Gastroesophageal sphincter (tissue), 4 donors: ENCODE results near the gene MBD3L3. TPM values are rescaled to one million over a fixed set of nuclear protein-coding genes. Genes with fewer than 3 reads are reported as not detected.
A peak's percentile ranks its signal among the peaks of the same experiment; 100 is the strongest.

Experiments used
- ATAC-seq: fragments of 150-250 bp; one replicate; pipeline ENCODE4 v1.9.1; 2016; ENCODE audit warnings: mild to moderate bottlenecking, moderate library complexity
- H3K27ac ChIP-seq, 4 donors: fragments of 200-600 bp; sonication (generic) in 3 of 4; 1 replicate in 3 of 4; 2 replicates in 1 of 4; pipeline ENCODE4 v1.5.1; 2016 to 2019
- H3K27me3 ChIP-seq: fragments of 200-600 bp; sonication (generic); one replicate; pipeline ENCODE4 v1.5.1; 2019
- H3K36me3 ChIP-seq, 2 donors: fragments of 200-600 bp; sonication (generic); one replicate each; pipeline ENCODE4 v1.5.1; 2019; ENCODE audit warnings: control low read depth in 1 of 2
- H3K4me1 ChIP-seq, 3 donors: fragments of 200-600 bp; sonication (generic); 1 replicate in 2 of 3; 2 replicates in 1 of 3; pipeline ENCODE4 v1.5.1; 2016 to 2019; ENCODE audit warnings: control low read depth in 2 of 3
- H3K4me3 ChIP-seq, 2 donors: fragments of 200-600 bp; sonication (generic); one replicate each; pipeline ENCODE4 v1.5.1; 2019; ENCODE audit warnings: mild to moderate bottlenecking in 1 of 2, moderate library complexity in 1 of 2
- H3K9me3 ChIP-seq, 3 donors: fragments of 200-600 bp; sonication (generic); one replicate each; pipeline ENCODE4 v1.5.1; 2017 to 2019; ENCODE audit warnings: control low read depth in 2 of 3
- CTCF ChIP-seq, 4 experiments: fragments of 200-600 bp in 2 of 4; fragments of 450-650 bp in 2 of 4; sonication (generic) in 1 of 4; IDR thresholded peaks; one replicate each; pipeline ENCODE4 v1.5.1; 2017 to 2019; ENCODE audit warnings: antibody characterized with exemption in 4 of 4, mild to moderate bottlenecking in 2 of 4, moderate library complexity in 2 of 4
- EP300 ChIP-seq: sonication (generic); formaldehyde crosslinking; IDR thresholded peaks from one replicate; pipeline ENCODE4 v1.6.1; 2017; ENCODE audit warnings: antibody characterized with exemption, mild to moderate bottlenecking
- POLR2A ChIP-seq, 2 donors: fragments of 450-650 bp; IDR thresholded peaks; one replicate each; pipeline ENCODE4 v1.6.1; 2017; ENCODE audit warnings: antibody characterized with exemption in 2 of 2, mild to moderate bottlenecking in 2 of 2, moderate library complexity in 1 of 2
- POLR2AphosphoS5 ChIP-seq: sonication (generic); formaldehyde crosslinking; IDR thresholded peaks from one replicate; pipeline ENCODE4 v1.6.1; 2017; ENCODE audit warnings: antibody characterized with exemption
- WGBS, 2 donors: methylation state at CpG; one replicate each; pipeline ENCODE4 v1.1.5; 2018; ENCODE audit warnings: low coverage in 1 of 2; 5-methylcytosine and 5-hydroxymethylcytosine counted together
- total RNA-seq, 4 donors: library from RNA; depleted of rRNA; stranded (reverse); fragments of >200 nt; gene quantifications; one replicate each; pipeline ENCODE4 v1.1.0, GENCODE V29; 2016

MBD3L3 gene
- total RNA-seq, 4 donors from 2014 or later = not detected

GRCh38 chr19:7098701-7099596 lies 40.5 kb upstream of the MBD3L3 start:
- TF ChIP-seq POLR2A (IDR thresholded peaks at IDR 0.05) (peak in 1 of 2 donors; percentile 3), EP300 (no peak), CTCF (IDR thresholded peaks at IDR 0.05) (peak in 1 of 4 experiments; percentile 39), POLR2AphosphoS5 (peak; percentile 20)
- Histone ChIP-seq H3K4me1 (peaks cover 0 to 16% (median 0%) of the 10 kb centered on the region in 3 donors), H3K9me3 (peaks cover 0 to 15% (median 3%) of the 10 kb centered on the region in 3 donors), H3K36me3 (peaks cover 0 to 6% of the 10 kb centered on the region in 2 donors), H3K4me3 (peak overlapping the region; percentile 40 to 73), H3K27me3 (no peaks in the 10 kb centered on the region), H3K27ac (peak overlapping the region; percentile 68 to 96 (median 92))
- peak; percentile 97 for ATAC-seq
- 0 to 1% methylated on average over 24 to 39 of the region's 78 CpGs for WGBS, 2 donors

GRCh38 chr19:7098096-7098495 lies 39.6 kb upstream of the MBD3L3 start:
- TF ChIP-seq POLR2A (IDR thresholded peaks at IDR 0.05) = no peak
- no peak for TF ChIP-seq EP300
- TF ChIP-seq POLR2AphosphoS5 = no peak
- peaks cover 0 to 6% of the 10 kb centered on the region in 2 donors for H3K36me3 ChIP-seq
- peaks cover 0 to 16% (median 0%) of the 10 kb centered on the region in 3 donors for H3K4me1 ChIP-seq
- peaks cover 0 to 23% (median 3%) of the 10 kb centered on the region in 3 donors for H3K9me3 ChIP-seq
- H3K27me3 ChIP-seq = no peaks in the 10 kb centered on the region
- peak overlapping the region in 2 of 4 donors; percentile 91 to 96 for H3K27ac ChIP-seq
- peak overlapping the region in 1 of 2 donors; percentile 73 for H3K4me3 ChIP-seq
- ATAC-seq = no peak
- WGBS, 2 donors = 100% methylated on average over 2 to 3 of the region's 3 CpGs

GRCh38 chr19:7088999-7089398 lies 30.5 kb upstream of the MBD3L3 start:
- no peaks in the 10 kb centered on the region for H3K4me1 ChIP-seq
- 86 to 97% methylated on average over 5 to 6 of the region's 6 CpGs for WGBS, 2 donors

GRCh38 chr19:7083076-7083956 lies 24.8 kb upstream of the MBD3L3 start:
- WGBS, 2 donors = 94 to 96% methylated on average over 11 to 15 of the region's 15 CpGs
- no peak for ATAC-seq
- peaks cover 56 to 86% of the 10 kb centered on the region in 2 donors for H3K36me3 ChIP-seq
- H3K9me3 ChIP-seq = peaks cover 19 to 100% (median 26%) of the 10 kb centered on the region in 3 donors
- no peaks in the 10 kb centered on the region for H3K4me1 ChIP-seq
- no peak overlapping the region for H3K27ac ChIP-seq
- no peaks in the 10 kb centered on the region for H3K27me3 ChIP-seq
- TF ChIP-seq CTCF (IDR thresholded peaks at IDR 0.05) (no peak), POLR2A (IDR thresholded peaks at IDR 0.05) (no peak)
- H3K4me3 ChIP-seq = no peak overlapping the region

More at GRCh38 chr19:7088999-7089398, 30.5 kb upstream of the MBD3L3 start:
- Histone ChIP-seq H3K36me3 (peaks cover 4 to 69% of the 10 kb centered on the region in 2 donors), H3K9me3 (peaks cover 2 to 96% (median 5%) of the 10 kb centered on the region in 3 donors), H3K27ac (no peak overlapping the region), H3K27me3 (no peaks in the 10 kb centered on the region), H3K4me3 (no peak overlapping the region)
- no peak for TF ChIP-seq EP300
- TF ChIP-seq POLR2AphosphoS5 = no peak
- no peak for TF ChIP-seq CTCF (IDR thresholded peaks at IDR 0.05)
- no peak for TF ChIP-seq POLR2A (IDR thresholded peaks at IDR 0.05)
- ATAC-seq = no peak

- Histone ChIP-seq H3K4me1 (no peaks in the 10 kb centered on the region), H3K27me3 (no peaks in the 10 kb centered on the region), H3K4me3 (no peak overlapping the region), H3K27ac (no peak overlapping the region), H3K36me3 (peaks cover 49 to 100% of the 10 kb centered on the region in 2 donors), H3K9me3 (peaks cover 7 to 90% (median 17%) of the 10 kb centered on the region in 3 donors)
- no peak for ATAC-seq
- 87% methylated on average over 2 of the region's 2 CpGs; no CpG with 5 or more reads in 1 of the 2 donors for WGBS, 2 donors
- TF ChIP-seq POLR2AphosphoS5 = no peak
- no peak for TF ChIP-seq CTCF (IDR thresholded peaks at IDR 0.05)
- TF ChIP-seq POLR2A (IDR thresholded peaks at IDR 0.05) = no peak
- TF ChIP-seq EP300 = no peak
Measured at GRCh38 chr19:7078008-7078407, 19.5 kb upstream of the MBD3L3 start.
